ENCODE results near the gene RASGRP2. TPM values are rescaled to one million over a fixed set of nuclear protein-coding genes. Genes with fewer than 3 reads are reported as not detected.

The RASGRP2 gene
- total RNA-seq, 1 experiment from 2014 or later: 9.2 TPM

GRCh38 chr11:64777449-64778222 is 33.7 kb upstream of the RASGRP2 start:
- peak overlapping the region; percentile 91 for H3K4me3 ChIP-seq (ENCODE audit: insufficient read depth, low read depth, low read length)

GRCh38 chr11:64776875-64777274 is 32.9 kb upstream of the RASGRP2 start:
- H3K36me3 ChIP-seq (replicated peaks; ENCODE audit: control insufficient read depth, insufficient read depth, low read length): peaks cover 44% of the 10 kb centered on the region
- H3K27me3 ChIP-seq (ENCODE audit: control insufficient read depth, insufficient read depth, low read length): no peaks in the 10 kb centered on the region
- H3K4me3 ChIP-seq (ENCODE audit: insufficient read depth, low read depth, low read length): peak overlapping the region; percentile 91
- no peak for DNase-seq

More at GRCh38 chr11:64777449-64778222, 33.7 kb upstream of the RASGRP2 start:
- DNase-seq: peak; percentile 98
- H3K36me3 ChIP-seq (replicated peaks; ENCODE audit: control insufficient read depth, insufficient read depth, low read length): peaks cover 39% of the 10 kb centered on the region
- no peaks in the 10 kb centered on the region for H3K27me3 ChIP-seq (ENCODE audit: control insufficient read depth, insufficient read depth, low read length)

- Histone ChIP-seq H3K27me3 (ENCODE audit: control insufficient read depth, insufficient read depth, low read length) (no peaks in the 10 kb centered on the region), H3K36me3 (replicated peaks; ENCODE audit: control insufficient read depth, insufficient read depth, low read length) (peaks cover 47% of the 10 kb centered on the region), H3K4me3 (ENCODE audit: insufficient read depth, low read depth, low read length) (no peak overlapping the region)
- DNase-seq: no peak
Measured at GRCh38 chr11:64776425-64776824, 32.5 kb upstream of the RASGRP2 start.

DNA sequence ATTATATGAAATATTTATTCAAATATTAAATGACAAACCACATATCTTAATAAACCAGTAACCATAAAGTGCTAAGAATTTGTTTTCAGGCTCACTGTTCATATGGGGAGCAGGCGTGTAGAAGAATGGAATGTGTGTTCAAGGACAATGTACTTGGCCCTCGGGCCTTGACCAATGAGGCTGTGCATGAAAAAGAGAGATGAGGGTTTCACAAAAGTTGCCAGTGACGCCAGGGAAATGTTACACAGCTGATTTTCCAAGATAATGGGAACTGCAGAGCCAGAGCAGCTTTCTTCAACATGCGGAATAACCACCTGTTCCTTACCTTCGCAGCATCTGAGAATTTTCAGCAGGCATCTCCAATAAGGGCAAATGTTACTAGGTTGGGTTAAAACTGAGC is 30.2 kb upstream of the RASGRP2 start:
- Histone ChIP-seq H3K27me3 (ENCODE audit: control insufficient read depth, insufficient read depth, low read length) (no peaks in the 10 kb centered on the region), H3K36me3 (replicated peaks; ENCODE audit: control insufficient read depth, insufficient read depth, low read length) (peaks cover 70% of the 10 kb centered on the region), H3K4me3 (ENCODE audit: insufficient read depth, low read depth, low read length) (no peak overlapping the region)
- no peak for DNase-seq

DNA sequence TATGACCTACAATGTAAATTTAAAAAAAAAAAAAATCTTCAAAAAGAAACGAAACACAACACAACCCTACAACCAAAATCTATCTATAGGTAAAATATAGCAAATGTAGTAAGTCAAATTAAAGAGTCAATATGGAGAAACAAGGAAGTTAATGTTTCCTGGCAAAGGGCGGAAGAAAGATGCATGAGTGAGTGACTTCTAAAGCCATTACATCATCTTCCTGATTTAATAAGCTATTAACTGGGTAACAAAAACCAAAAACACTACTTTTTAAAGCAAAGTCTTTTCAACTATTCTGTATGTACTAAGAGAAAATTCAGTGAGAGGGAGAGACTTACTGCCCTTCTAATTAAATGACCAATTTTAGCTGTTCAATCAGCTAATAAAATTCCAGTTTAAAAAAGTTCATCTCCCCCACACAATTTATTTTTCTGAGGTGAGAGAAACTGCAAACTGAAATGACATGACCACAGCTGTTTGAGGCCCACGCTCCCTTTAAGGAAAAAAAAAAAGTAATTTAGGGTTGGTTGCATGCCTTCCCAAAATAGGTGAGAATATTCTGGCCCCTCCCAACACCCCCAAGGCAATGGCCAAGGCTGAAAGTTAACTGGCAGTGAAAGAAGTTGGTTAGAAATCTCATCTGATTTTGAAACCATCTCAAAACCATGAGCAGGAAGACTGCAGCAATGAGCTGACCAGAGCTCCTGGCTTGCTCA is 28.5 kb upstream of the RASGRP2 start:
- H3K36me3 ChIP-seq (replicated peaks; ENCODE audit: control insufficient read depth, insufficient read depth, low read length): peaks cover 86% of the 10 kb centered on the region

GRCh38 chr11:64771861-64772260 is 27.9 kb upstream of the RASGRP2 start:
- no peak for DNase-seq
- H3K36me3 ChIP-seq (replicated peaks; ENCODE audit: control insufficient read depth, insufficient read depth, low read length): peaks cover 89% of the 10 kb centered on the region
- H3K27me3 ChIP-seq (ENCODE audit: control insufficient read depth, insufficient read depth, low read length): no peaks in the 10 kb centered on the region
- H3K4me3 ChIP-seq (ENCODE audit: insufficient read depth, low read depth, low read length): no peak overlapping the region

More for the DNA sequence above, 28.5 kb upstream of the RASGRP2 start:
- no peak overlapping the region for H3K4me3 ChIP-seq (ENCODE audit: insufficient read depth, low read depth, low read length)
- no peaks in the 10 kb centered on the region for H3K27me3 ChIP-seq (ENCODE audit: control insufficient read depth, insufficient read depth, low read length)
- DNase-seq: no peak

GRCh38 chr11:64770120-64770519 is 26.2 kb upstream of the RASGRP2 start:
- Histone ChIP-seq H3K27me3 (ENCODE audit: control insufficient read depth, insufficient read depth, low read length) (no peaks in the 10 kb centered on the region), H3K36me3 (replicated peaks; ENCODE audit: control insufficient read depth, insufficient read depth, low read length) (peaks cover 79% of the 10 kb centered on the region), H3K4me3 (ENCODE audit: insufficient read depth, low read depth, low read length) (no peak overlapping the region)
- DNase-seq: no peak

DNA sequence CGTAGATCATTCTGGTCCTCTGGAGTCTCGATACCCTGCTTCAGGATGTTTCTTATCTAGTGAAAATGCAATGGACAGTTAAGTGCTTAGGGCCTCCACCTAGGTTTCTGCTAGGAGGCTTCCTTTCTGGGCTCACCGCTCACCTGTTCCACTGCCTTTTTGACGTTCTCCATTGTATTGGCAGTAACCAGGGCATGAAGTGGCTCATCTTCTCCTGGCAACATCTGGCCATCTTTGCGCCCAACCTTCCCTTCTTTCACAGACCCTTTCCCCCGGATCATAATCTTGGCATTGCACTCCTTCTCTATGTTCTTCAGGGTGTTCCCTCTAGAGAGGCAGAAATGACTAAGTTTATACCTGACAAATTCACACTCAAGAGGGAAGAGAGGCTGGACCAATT is 25.3 kb upstream of the RASGRP2 start:
- no peak for DNase-seq
- Histone ChIP-seq H3K4me3 (ENCODE audit: insufficient read depth, low read depth, low read length) (no peak overlapping the region), H3K27me3 (ENCODE audit: control insufficient read depth, insufficient read depth, low read length) (no peaks in the 10 kb centered on the region), H3K36me3 (replicated peaks; ENCODE audit: control insufficient read depth, insufficient read depth, low read length) (peaks cover 81% of the 10 kb centered on the region)

DNA sequence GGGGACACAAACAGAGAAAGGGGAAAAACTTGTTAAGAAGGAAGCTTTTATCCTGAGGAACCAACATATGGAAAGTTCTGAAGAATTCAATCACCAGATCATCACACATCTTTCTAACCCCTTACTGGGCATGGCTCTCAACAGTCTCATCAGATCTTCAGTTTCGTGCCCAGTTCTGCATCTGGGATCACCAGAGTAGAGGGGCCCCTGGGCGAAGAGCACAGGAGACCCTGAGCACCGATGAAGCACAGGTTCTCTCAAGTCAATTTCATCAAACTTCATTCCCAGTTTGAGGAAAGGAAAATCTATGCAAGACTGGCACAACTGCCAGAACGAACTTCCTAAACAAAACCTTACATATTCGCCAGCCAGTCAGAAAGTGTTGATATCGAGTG is 24.4 kb upstream of the RASGRP2 start:
- no peak for DNase-seq
- Histone ChIP-seq H3K27me3 (ENCODE audit: control insufficient read depth, insufficient read depth, low read length) (no peaks in the 10 kb centered on the region), H3K36me3 (replicated peaks; ENCODE audit: control insufficient read depth, insufficient read depth, low read length) (peaks cover 76% of the 10 kb centered on the region)

GRCh38 chr11:64767344-64768299 is 23.7 kb upstream of the RASGRP2 start:
- DNase-seq: peak; percentile 82
- Histone ChIP-seq H3K36me3 (replicated peaks; ENCODE audit: control insufficient read depth, insufficient read depth, low read length) (peaks cover 69% of the 10 kb centered on the region), H3K27me3 (ENCODE audit: control insufficient read depth, insufficient read depth, low read length) (no peaks in the 10 kb centered on the region), H3K4me3 (ENCODE audit: insufficient read depth, low read depth, low read length) (no peak overlapping the region)

More for the DNA sequence above, 24.4 kb upstream of the RASGRP2 start:
- H3K4me3 ChIP-seq (ENCODE audit: insufficient read depth, low read depth, low read length): no peak overlapping the region

DNA sequence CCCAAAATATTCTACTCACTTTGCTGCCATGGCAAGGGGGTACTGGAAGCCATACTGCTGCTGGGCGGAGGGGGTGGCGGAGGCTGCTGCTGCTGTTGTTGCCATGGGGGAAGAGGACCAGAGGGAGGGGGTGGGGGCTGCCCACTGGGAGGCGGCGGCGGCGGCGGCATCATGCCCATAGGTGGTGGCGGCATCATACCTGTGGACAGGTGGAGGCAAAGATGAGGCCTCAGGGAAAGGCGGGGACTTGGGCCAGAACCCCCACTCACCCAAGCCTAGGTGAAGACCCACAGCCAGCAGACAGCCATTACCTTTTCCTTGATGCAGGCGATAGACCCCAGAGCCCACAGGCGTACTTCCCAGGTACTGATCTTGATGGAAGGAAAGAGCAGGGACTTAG is 22.9 kb upstream of the RASGRP2 start:
- no peak overlapping the region for H3K4me3 ChIP-seq (ENCODE audit: insufficient read depth, low read depth, low read length)
- DNase-seq: peak; percentile 23

GRCh38 chr11:64765851-64766665 is 22.1 kb upstream of the RASGRP2 start:
- H3K36me3 ChIP-seq (replicated peaks; ENCODE audit: control insufficient read depth, insufficient read depth, low read length): peaks cover 60% of the 10 kb centered on the region

More for the DNA sequence above, 22.9 kb upstream of the RASGRP2 start:
- Histone ChIP-seq H3K36me3 (replicated peaks; ENCODE audit: control insufficient read depth, insufficient read depth, low read length) (peaks cover 67% of the 10 kb centered on the region), H3K27me3 (ENCODE audit: control insufficient read depth, insufficient read depth, low read length) (no peaks in the 10 kb centered on the region)

GRCh38 chr11:64765291-64765850 is 21.4 kb upstream of the RASGRP2 start:
- Histone ChIP-seq H3K27me3 (ENCODE audit: control insufficient read depth, insufficient read depth, low read length) (no peaks in the 10 kb centered on the region), H3K4me3 (ENCODE audit: insufficient read depth, low read depth, low read length) (no peak overlapping the region), H3K36me3 (replicated peaks; ENCODE audit: control insufficient read depth, insufficient read depth, low read length) (peaks cover 53% of the 10 kb centered on the region)
- peak; percentile 78 for DNase-seq

More at GRCh38 chr11:64765851-64766665, 22.1 kb upstream of the RASGRP2 start:
- peak; percentile 81 for DNase-seq
- H3K27me3 ChIP-seq (ENCODE audit: control insufficient read depth, insufficient read depth, low read length): no peaks in the 10 kb centered on the region
- H3K4me3 ChIP-seq (ENCODE audit: insufficient read depth, low read depth, low read length): no peak overlapping the region
